CD4-positive, alpha-beta T cell treated with Interleukin-4 for 1 hour (primary cell): ENCODE data around the gene NAPB.
A peak's percentile ranks its signal among the peaks of the same experiment; 100 is the strongest.
"Not testable (repeated sequence)": the region's sequence is repeated elsewhere in the genome, so short reads cannot be mapped to it uniquely, and the experiment has no call there.

Experiments
- DNase-seq, 2 donors: peaks; one replicate each; pipeline ENCODE4 v3.0.0-alpha.2; 2020 to 2022

The NAPB gene

DNA sequence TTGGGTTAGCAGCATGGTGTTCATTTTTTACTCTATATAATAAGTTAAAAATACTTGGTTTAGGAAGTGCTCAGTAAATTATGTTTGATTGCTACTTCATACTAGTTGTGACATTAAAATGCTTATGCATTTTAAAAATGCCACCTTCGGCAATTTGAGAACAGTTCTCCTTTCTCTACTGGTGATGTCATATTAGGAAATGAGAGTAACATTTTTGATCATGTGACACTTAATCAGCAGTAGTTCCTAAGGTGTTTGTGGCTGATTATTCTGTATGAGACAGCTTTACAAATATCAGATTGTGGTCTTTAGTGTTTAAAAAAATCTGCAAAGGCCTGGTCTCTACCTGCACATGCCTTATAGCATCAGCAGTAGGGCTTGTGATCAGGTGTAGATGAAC lies 54.9 kb downstream of the NAPB start:
- peak in 1 of 2 donors; percentile 54 for DNase-seq

GRCh38 chr20:23365390-23366165 lies 55.7 kb downstream of the NAPB start:
- DNase-seq = no peak

DNA sequence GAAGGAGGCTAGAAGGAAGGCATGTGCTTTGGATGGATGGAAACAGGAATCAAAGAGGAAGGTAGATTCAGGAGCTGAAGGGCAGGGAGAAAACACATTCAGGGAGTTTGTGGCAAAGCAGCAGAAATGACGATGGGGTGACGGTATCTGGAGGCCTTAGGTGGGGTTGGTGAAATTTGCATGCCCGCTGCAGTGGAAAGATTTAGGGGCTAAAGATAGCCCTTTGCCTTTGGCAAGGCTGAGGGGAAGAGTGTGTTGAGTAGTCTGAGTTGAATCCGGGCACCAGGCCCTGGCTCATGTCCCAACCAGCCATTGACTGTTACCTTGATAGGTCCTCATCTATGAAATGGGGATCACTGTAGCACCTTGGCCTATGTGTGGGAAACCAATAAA lies 58.0 kb downstream of the NAPB start:
- no peak for DNase-seq

GRCh38 chr20:23362392-23363256 lies 58.7 kb downstream of the NAPB start:
- DNase-seq = peak; percentile 49 to 56

- DNase-seq = peak; percentile 98 to 99
Observed at GRCh38 chr20:23361476-23362391, 59.6 kb downstream of the NAPB start, which contains the start of gene GZF1. Gene GZF1, plus strand, starts transcription at chr20:23362182. Its CDS starts 2,202 bp downstream, at chr20:23364384.

DNA sequence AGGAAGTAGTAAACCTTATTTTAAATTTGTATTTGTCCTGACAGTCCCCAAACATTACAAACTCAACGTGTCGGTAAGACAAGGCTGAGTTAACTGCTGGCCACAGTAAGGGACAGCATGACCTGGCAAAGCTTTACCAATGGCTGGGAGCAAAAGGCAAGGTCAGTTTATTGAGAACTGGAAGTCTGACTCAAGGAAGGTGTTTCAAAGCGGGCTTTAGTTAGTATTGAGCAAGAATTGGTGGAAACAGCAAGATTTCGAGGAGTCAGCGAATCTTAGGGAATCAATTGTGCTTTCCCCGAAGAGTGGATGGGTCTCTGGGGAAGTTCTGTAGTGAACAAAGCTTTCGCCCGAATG lies 60.2 kb downstream of the NAPB start:
- peak in 1 of 2 donors; percentile 36 for DNase-seq

DNA sequence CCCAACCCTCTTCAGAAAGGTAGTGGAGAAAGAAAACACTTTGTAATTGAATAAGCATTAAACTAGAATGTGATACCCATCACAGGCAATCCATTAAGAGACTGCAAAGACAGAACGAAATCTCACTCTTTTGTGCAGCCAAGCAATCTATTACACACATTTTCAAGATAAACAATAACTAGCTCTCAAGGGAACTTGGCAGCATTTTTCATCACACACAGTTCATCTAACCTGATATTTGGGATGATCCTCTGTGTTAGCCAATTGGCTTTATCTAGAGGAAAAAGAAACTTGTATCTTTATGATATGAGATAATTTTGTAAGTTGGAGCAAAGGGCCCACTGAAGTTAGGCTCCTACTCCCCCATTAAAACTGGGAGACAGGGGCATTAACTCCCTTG lies 60.8 kb downstream of the NAPB start:
- no peak for DNase-seq

DNA sequence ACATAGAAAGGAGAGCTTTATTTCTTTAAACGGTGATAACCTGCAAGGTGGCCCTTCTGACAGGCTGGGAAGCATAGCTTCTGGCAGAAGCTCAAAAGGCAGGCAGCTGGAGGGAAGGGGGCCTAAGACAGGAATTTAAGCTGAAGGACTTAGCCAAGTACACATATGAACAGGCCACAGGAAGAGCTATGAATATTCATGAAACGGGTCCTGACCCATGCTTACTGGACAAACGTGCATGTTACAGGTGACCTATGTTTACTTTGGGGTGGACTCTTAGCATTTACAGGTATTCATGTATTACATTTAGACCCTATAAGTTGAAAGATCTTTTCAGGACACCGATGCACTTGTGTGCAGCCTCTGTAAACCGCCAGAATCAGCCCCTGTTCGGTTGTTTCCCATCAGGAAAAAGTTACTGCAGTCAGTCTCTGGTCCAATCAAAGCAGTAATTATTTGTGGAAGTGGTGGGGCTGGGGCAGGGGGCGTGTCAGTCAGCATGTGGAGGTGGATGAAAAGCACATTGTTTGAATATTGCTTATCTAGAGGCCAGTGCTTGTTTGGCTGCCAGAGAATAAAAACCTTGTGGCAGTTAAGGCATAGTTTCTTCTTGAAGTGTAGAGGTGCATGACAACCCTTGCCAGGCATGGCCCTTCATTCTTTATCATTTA lies 62.2 kb downstream of the NAPB start:
- DNase-seq = no peak

DNA sequence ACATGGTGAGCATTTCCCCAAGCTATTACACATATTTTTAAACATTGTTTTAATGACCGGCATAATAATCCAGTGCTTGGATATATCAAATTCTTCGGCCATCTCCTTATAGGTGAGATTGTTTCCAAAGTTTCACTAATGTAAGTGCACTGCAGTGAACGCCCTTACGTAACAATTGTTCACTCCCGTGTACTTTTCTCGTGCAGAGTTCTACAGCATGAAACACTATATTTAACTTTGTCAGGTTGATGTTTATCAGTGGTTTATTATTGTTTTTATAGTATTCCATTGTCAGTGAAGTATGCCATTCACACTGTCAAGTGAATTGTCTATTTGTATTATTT lies 62.8 kb downstream of the NAPB start:
- no peak for DNase-seq

GRCh38 chr20:23357767-23358562 lies 63.3 kb downstream of the NAPB start:
- DNase-seq = peak; percentile 100

GRCh38 chr20:23356203-23356602 lies 65.1 kb downstream of the NAPB start:
- DNase-seq = no peak

- DNase-seq = peak; percentile 76 to 77
Observed at GRCh38 chr20:23350904-23351838, 70.1 kb downstream of the NAPB start.

DNA sequence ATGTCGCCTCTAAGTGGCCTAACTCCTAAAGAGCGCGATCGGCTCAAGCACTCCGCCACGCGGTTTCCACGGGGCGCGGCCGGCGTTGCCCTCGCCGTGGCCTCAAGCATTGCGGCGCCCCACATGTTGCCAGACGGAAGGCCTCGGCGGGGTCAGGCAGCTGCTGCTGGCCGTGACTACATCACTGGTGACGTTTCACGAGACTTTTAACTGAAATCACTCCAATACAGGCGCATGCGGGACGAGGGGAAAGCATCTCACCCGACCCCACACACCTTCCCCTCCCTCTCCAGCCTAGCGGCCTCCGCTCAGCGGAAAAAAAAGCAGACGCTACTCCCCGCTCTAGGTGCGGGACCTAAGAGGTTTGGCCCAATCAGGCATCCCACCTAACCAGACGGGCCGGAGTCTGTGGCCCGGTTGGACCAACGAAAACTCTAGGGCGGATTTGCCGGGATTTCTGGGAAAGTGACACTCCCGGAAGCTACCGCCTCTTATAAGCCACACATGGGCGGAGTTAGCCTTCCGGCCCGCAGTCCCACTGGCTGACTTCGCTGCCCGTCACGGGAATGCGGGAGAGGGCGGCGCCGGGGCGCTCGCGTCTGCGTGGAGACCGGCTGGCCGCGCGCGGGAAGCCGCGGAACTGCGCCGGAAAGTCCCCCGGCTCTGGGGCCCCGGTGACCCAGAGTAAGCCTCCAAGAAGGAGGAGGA lies 70.9 kb downstream of the NAPB start, which contains the start of gene NXT1:
NXT1 (plus strand) TSS at position 596 of the 708 bp plus-strand sequence. CDS start 3,251 bp downstream, outside the sequence.
- peak; percentile 97 to 98 for DNase-seq

- peak in 1 of 2 donors; percentile 88 for DNase-seq
Observed at GRCh38 chr20:23349338-23350195, 71.7 kb downstream of the NAPB start.

GRCh38 chr20:23348510-23348909 lies 72.8 kb downstream of the NAPB start:
- not testable (repeated sequence) for DNase-seq

DNA sequence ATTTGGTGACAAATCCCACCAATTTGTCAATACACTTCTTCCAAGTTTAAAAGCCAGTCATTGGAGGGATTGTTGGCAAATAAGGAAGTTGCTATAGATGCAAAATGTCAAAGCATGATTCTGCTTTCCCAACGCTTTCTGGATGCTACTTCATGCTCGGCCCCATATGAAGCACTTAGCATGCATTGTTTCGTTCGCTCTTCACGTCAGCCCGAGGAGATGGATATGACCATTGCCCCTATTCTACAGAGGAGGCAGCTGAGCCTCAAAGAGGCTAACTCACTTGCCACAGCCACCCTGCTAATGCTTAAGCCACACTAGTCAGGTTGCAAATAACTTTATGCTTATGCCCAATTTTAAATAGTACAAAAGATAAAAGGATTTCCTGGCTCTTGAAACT lies 73.5 kb downstream of the NAPB start:
- no peak for DNase-seq

DNA sequence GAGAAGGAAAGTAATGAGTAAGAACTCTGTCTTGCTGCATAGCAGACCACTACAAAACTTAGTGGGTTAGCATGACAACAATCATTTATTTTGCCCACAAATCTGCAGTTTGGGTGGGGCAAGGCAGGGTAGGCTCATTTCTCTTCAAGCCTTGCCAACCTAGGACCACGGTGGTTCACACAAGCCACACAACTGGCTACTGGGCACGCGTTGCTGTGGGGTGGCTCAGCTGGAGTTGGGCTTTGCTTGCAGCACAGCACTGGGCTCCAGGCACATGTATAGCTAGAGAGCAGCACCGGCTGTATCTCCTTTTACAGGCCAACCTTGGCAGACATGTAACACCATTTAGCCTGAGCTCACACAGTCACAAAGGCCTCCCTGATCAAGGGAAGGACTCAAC lies 75.3 kb downstream of the NAPB start:
- DNase-seq = no peak

GRCh38 chr20:23344336-23344735 lies 77.0 kb downstream of the NAPB start:
- DNase-seq = no peak

DNA sequence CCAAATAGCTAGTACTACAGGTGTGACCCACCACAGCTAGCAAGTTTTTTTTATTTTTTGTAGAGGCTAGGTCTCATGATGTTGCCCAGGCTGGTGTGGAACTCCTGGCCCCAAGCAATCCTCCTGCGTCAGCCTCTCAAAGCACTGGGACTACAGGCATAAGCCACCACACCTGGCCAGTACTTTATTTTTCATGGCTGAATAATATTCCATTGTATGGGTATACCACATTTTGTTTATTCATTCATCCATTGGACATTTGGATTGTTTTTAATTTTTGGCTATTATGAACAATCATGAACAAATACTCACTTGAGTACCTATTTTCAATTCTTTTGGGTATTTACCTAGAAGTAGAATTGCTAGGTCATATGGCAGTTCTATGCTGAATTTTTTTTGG lies 77.7 kb downstream of the NAPB start:
- no peak for DNase-seq
